ENCODE data around the gene KDM4D. TPM values are rescaled to one million over a fixed set of nuclear protein-coding genes. Genes with fewer than 3 reads are reported as not detected.

The KDM4D gene
- total RNA-seq, 1 donor from 2014 or later = 2.7 TPM

DNA sequence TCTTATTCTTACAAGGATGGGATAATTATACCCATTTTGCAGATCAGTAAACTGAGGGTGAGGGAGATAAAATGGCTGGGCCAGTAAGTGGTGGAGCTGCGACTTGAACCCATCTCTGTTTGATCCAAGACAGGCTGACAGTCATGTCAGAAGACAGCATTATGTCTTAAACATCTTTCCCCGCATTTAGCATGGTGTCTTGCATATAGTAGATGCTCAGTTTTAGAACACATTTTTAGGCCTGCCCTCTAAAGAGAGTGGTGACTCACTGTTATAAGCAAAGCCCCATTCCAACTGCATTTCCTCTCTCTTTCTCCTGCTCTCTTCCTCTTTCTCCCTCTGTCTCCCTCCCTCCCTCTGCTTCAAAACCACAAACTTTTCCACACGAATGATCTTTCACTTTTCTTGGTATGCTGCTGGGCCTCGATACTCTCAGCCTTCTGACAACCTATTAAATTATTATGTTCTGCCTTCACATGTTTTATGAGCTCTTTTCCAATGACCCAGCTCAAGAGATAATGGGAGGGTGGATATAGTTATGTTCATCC, 25.4 kb upstream of the KDM4D start:
- no peaks in the 10 kb centered on the region for H3K36me3 ChIP-seq (ENCODE audit: control insufficient read depth, insufficient read depth, low read length)
- TF ChIP-seq CTCF (IDR thresholded peaks at IDR 0.05; ENCODE audit: insufficient read depth, low read length, poor library complexity, severe bottlenecking) = no peak
- no peaks in the 10 kb centered on the region for H3K27me3 ChIP-seq (ENCODE audit: control insufficient read depth, insufficient read depth, low read length)
- no peak overlapping the region for H3K4me3 ChIP-seq (ENCODE audit: low read depth, low read length)
- DNase-seq (ENCODE audit: low read depth) = peak; percentile 61

DNA sequence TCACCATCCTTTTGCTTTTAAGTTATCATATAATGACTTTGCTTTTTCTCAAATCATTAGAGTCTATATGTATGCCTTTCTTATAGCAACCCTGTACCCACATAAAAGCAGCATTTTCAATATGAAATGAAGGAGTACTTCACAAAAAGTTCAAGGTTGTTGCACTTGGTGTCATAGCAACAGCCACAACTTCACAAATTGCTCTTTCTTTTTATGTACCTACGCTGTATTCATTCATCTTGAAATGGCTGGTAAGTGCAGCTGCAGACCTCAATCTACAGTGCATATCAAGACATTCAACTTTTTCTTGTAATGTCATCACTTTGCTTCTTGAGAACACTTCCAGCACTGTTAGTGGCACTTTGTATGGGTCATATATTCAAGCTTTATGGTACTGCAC, 18.8 kb upstream of the KDM4D start:
- no peak for TF ChIP-seq CTCF (IDR thresholded peaks at IDR 0.05; ENCODE audit: insufficient read depth, low read length, poor library complexity, severe bottlenecking)
- H3K27me3 ChIP-seq (ENCODE audit: control insufficient read depth, insufficient read depth, low read length) = no peaks in the 10 kb centered on the region
- no peak overlapping the region for H3K4me3 ChIP-seq (ENCODE audit: low read depth, low read length)
- no peaks in the 10 kb centered on the region for H3K36me3 ChIP-seq (ENCODE audit: control insufficient read depth, insufficient read depth, low read length)
- DNase-seq (ENCODE audit: low read depth) = no peak

DNA sequence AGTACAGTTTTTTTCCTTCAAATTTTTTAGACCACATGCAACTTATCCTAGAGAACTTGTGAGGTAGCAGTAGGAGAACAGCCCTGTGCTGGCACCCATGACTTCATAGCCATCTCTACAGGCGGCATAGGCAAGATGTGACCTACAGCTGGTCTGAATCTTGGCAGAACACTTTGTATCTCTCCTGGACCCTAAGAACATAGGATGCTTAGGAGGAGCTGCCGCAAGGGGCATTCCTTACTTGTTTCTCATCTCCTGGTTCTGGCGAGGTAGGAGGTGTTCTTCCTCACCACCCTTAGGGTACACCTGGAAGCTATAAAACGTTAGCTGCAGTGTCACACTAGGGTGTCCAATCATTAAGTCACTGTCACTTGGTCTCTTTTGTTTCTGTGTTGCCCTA, 16.5 kb upstream of the KDM4D start:
- Histone ChIP-seq H3K4me3 (ENCODE audit: low read depth, low read length) (no peak overlapping the region), H3K36me3 (ENCODE audit: control insufficient read depth, insufficient read depth, low read length) (no peaks in the 10 kb centered on the region), H3K27me3 (ENCODE audit: control insufficient read depth, insufficient read depth, low read length) (no peaks in the 10 kb centered on the region)
- no peak for TF ChIP-seq CTCF (IDR thresholded peaks at IDR 0.05; ENCODE audit: insufficient read depth, low read length, poor library complexity, severe bottlenecking)
- no peak for DNase-seq (ENCODE audit: low read depth)

GRCh38 chr11:94958121-94958696, 15.3 kb upstream of the KDM4D start:
- H3K4me3 ChIP-seq (ENCODE audit: low read depth, low read length) = no peak overlapping the region
- no peaks in the 10 kb centered on the region for H3K27me3 ChIP-seq (ENCODE audit: control insufficient read depth, insufficient read depth, low read length)
- no peaks in the 10 kb centered on the region for H3K36me3 ChIP-seq (ENCODE audit: control insufficient read depth, insufficient read depth, low read length)
- no peak for TF ChIP-seq CTCF (IDR thresholded peaks at IDR 0.05; ENCODE audit: insufficient read depth, low read length, poor library complexity, severe bottlenecking)
- no peak for DNase-seq (ENCODE audit: low read depth)

- H3K36me3 ChIP-seq (ENCODE audit: control insufficient read depth, insufficient read depth, low read length) = no peaks in the 10 kb centered on the region
- no peak for TF ChIP-seq CTCF (IDR thresholded peaks at IDR 0.05; ENCODE audit: insufficient read depth, low read length, poor library complexity, severe bottlenecking)
- no peak overlapping the region for H3K4me3 ChIP-seq (ENCODE audit: low read depth, low read length)
- H3K27me3 ChIP-seq (ENCODE audit: control insufficient read depth, insufficient read depth, low read length) = no peaks in the 10 kb centered on the region
- no peak for DNase-seq (ENCODE audit: low read depth)
Observed at GRCh38 chr11:94959179-94959578, 14.3 kb upstream of the KDM4D start.

- TF ChIP-seq CTCF (IDR thresholded peaks at IDR 0.05; ENCODE audit: insufficient read depth, low read length, poor library complexity, severe bottlenecking) = no peak
- Histone ChIP-seq H3K36me3 (ENCODE audit: control insufficient read depth, insufficient read depth, low read length) (peaks cover 2% of the 10 kb centered on the region), H3K27me3 (ENCODE audit: control insufficient read depth, insufficient read depth, low read length) (no peaks in the 10 kb centered on the region), H3K4me3 (ENCODE audit: low read depth, low read length) (no peak overlapping the region)
- no peak for DNase-seq (ENCODE audit: low read depth)
Observed at GRCh38 chr11:94960488-94960887, 13.0 kb upstream of the KDM4D start.

Data from kidney epithelial cell (primary cell).